ENCODE measurements around the gene LRRC51. TPM values are rescaled to one million over a fixed set of nuclear protein-coding genes. Genes with fewer than 3 reads are reported as not detected.
"Not testable (repeated sequence)": the region's sequence is repeated elsewhere in the genome, so short reads cannot be mapped to it uniquely, and the experiment has no call there.

The LRRC51 gene
- total RNA-seq, 1 donor from 2014 or later, result 11.6 TPM

DNA sequence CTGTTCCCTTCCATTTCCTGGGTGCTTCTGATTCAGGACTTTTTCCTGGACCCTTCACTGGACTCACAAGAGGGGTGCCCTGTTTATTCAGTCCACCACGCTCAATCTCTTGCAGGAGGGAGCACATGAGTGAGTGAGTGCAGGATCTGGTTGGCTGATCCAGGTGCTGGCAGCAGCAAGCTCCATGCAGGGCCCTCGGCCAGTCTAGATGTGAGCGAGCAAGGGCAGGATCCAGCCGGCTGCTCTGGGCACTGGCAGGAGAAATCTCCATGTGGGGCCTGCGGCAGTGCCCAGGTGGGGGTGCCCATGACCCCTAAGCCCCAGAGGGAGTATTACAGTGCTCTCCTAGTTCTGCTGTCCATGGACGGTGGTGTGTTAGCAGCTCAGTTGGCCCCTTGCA is 43.4 kb downstream of the LRRC51 start:
- Mint-ChIP-seq H3K9me3 (peaks cover 18% of the 10 kb centered on the region), H3K27ac (ENCODE audit: unreplicated experiment) (no peak overlapping the region), H3K4me1 (no peaks in the 10 kb centered on the region), H3K36me3 (ENCODE audit: low read depth) (peaks cover 5% of the 10 kb centered on the region), H3K4me3 (no peak overlapping the region), H3K27me3 (ENCODE audit: low read depth) (peaks cover 26% of the 10 kb centered on the region)
- TF ChIP-seq, protein P1, sequence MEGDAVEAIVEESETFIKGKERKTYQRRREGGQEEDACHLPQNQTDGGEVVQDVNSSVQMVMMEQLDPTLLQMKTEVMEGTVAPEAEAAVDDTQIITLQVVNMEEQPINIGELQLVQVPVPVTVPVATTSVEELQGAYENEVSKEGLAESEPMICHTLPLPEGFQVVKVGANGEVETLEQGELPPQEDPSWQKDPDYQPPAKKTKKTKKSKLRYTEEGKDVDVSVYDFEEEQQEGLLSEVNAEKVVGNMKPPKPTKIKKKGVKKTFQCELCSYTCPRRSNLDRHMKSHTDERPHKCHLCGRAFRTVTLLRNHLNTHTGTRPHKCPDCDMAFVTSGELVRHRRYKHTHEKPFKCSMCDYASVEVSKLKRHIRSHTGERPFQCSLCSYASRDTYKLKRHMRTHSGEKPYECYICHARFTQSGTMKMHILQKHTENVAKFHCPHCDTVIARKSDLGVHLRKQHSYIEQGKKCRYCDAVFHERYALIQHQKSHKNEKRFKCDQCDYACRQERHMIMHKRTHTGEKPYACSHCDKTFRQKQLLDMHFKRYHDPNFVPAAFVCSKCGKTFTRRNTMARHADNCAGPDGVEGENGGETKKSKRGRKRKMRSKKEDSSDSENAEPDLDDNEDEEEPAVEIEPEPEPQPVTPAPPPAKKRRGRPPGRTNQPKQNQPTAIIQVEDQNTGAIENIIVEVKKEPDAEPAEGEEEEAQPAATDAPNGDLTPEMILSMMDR (conservative IDR thresholded peaks at IDR 0.05), result no peak
- no peak for DNase-seq (ENCODE audit: low read depth, low spot score)

DNA sequence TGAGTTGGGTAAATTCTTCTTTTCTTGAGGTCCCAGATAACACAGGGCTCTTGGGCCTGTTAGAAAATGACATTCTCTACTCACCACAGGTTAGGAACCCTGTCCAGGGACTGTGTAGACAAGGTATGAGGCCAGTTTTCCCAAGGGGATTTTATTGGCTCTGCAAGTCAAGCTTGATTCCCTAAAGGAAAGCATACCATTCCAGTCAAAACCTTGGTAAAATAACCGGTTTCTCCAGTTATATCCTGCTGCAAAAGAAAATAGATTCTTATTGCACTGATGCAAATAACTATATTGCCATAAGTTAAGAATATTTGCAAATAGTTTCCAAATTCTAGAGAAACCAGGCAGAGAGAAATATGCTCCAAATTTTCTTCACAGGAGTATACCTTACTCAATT is 45.3 kb downstream of the LRRC51 start:
- Mint-ChIP-seq H3K36me3 (ENCODE audit: low read depth) (peaks cover 8% of the 10 kb centered on the region), H3K9me3 (peaks cover 23% of the 10 kb centered on the region), H3K4me3 (no peak overlapping the region)

DNA sequence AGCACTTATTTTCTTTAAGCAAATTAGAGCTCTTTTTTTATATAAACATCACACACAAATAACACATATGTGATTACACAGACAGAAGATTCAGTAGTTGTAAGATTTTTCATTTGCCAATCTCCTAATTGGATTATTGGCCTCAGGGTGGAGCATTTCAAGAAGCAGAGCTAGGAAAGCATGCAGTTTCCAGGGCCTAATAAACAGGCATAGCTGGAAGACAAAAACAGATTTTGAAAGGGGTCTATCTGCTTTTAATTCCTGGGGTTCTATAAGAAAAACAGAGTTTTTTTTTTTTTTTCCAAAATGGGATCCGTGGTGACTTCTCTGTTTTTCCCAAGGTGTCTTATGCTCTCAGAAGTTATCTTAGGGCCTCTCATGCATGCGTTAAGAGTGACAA is 47.3 kb downstream of the LRRC51 start:
- H3K36me3 Mint-ChIP-seq (ENCODE audit: low read depth), result peaks cover 8% of the 10 kb centered on the region
- peaks cover 44% of the 10 kb centered on the region for H3K27me3 Mint-ChIP-seq (ENCODE audit: low read depth)
- peaks cover 22% of the 10 kb centered on the region for H3K9me3 Mint-ChIP-seq
- TF ChIP-seq, protein P1 (conservative IDR thresholded peaks at IDR 0.05), result no peak
- no peaks in the 10 kb centered on the region for H3K4me1 Mint-ChIP-seq
- H3K4me3 Mint-ChIP-seq, result no peak overlapping the region
- no peak for DNase-seq (ENCODE audit: low read depth, low spot score)
- H3K27ac Mint-ChIP-seq (ENCODE audit: unreplicated experiment), result no peak overlapping the region

More for the DNA sequence above, 45.3 kb downstream of the LRRC51 start:
- Mint-ChIP-seq H3K4me1 (no peaks in the 10 kb centered on the region), H3K27me3 (ENCODE audit: low read depth) (peaks cover 32% of the 10 kb centered on the region), H3K27ac (ENCODE audit: unreplicated experiment) (no peak overlapping the region)
- TF ChIP-seq, protein P1 (conservative IDR thresholded peaks at IDR 0.05), result no peak
- DNase-seq (ENCODE audit: low read depth, low spot score), result no peak

DNA sequence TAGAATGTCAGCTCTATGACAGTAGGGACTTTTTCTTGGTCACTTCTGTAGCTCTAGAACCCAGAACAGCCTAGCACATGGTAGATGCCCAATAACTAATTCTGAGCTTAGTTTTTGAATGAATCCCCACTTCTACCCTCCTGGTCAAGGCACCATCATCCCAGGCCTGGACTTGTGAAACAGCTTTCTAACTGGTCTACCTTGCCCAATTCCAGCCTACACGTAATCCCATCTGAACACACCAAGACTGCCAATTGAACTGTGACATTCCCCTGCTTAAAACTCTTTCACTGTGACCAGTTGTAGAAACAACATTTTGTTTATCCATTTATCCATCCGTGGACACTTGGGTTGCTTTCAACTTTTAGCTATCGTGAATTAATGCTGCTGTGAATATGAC is 48.7 kb downstream of the LRRC51 start:
- H3K36me3 Mint-ChIP-seq (ENCODE audit: low read depth), result peaks cover 8% of the 10 kb centered on the region
- H3K9me3 Mint-ChIP-seq, result peaks cover 22% of the 10 kb centered on the region
- no peak overlapping the region for H3K27ac Mint-ChIP-seq (ENCODE audit: unreplicated experiment)
- no peak for DNase-seq (ENCODE audit: low read depth, low spot score)
- no peaks in the 10 kb centered on the region for H3K4me1 Mint-ChIP-seq
- H3K27me3 Mint-ChIP-seq (ENCODE audit: low read depth), result peaks cover 47% of the 10 kb centered on the region
- no peak overlapping the region for H3K4me3 Mint-ChIP-seq
- TF ChIP-seq, protein P1 (conservative IDR thresholded peaks at IDR 0.05), result no peak

DNA sequence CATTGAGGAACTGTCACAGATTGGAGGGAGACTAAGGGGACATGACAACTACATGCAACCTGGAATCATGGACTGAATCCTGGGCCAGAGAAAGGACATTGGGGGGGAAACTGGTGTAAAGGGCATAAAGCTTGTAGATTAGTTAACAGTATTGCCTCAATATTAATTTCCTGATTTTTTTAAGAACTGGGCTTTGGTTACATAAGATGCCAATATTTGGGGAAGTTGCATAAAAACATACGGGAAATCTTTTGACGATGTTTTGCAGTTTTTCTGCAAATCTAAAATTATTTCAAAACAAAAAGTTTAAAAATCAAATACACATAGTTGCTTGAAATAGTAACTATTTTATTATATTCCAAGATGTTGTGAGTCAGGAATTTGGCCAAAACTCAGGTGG is 52.0 kb downstream of the LRRC51 start:
- TF ChIP-seq, protein P1 (conservative IDR thresholded peaks at IDR 0.05), result no peak
- no peaks in the 10 kb centered on the region for H3K4me1 Mint-ChIP-seq
- peaks cover 43% of the 10 kb centered on the region for H3K27me3 Mint-ChIP-seq (ENCODE audit: low read depth)
- peaks cover 8% of the 10 kb centered on the region for H3K36me3 Mint-ChIP-seq (ENCODE audit: low read depth)
- H3K9me3 Mint-ChIP-seq, result peaks cover 15% of the 10 kb centered on the region
- DNase-seq (ENCODE audit: low read depth, low spot score), result no peak
- H3K27ac Mint-ChIP-seq (ENCODE audit: unreplicated experiment), result no peak overlapping the region
- no peak overlapping the region for H3K4me3 Mint-ChIP-seq

DNA sequence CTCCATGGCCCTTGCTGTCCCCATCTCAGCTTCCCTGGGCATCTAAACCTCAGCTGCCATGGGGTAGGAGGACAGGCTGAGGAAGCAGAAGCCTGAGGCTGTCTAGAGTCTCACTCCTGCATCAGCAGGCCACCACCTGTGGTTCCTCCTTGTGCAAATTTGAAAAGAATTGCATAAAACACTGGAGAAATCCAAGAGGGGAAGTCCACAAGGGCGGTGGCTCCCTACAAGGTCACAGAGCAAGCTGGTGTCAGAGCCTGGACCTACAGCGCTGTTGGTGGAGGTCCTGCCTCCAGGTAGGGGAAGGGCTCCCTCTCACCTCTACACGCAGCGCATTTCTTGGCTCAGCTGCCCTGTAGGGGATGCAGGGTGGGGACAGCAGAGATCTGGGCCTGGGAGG is 54.8 kb downstream of the LRRC51 start, which contains the start of gene FOLR3:
FOLR3 (plus strand) TSS at position 253 of the 400 bp plus-strand sequence. CDS start 228 bp downstream, outside the sequence.
- not testable (repeated sequence) for H3K36me3 Mint-ChIP-seq (ENCODE audit: low read depth); H3K4me3 Mint-ChIP-seq; DNase-seq (ENCODE audit: low read depth, low spot score); H3K27ac Mint-ChIP-seq (ENCODE audit: unreplicated experiment); H3K4me1 Mint-ChIP-seq; H3K9me3 Mint-ChIP-seq
- H3K27me3 Mint-ChIP-seq (ENCODE audit: low read depth), result peaks cover 32% of the 10 kb centered on the region

Measured in neural crest cell (in vitro differentiated cells).